GM18508 (cell line): ENCODE measurements around the gene KIF6.
A peak's percentile ranks its signal among the peaks of the same experiment; 100 is the strongest.

Experiments
- ATAC-seq: cut with Tn5 transposase; IDR thresholded peaks from one replicate; pipeline ENCODE4 v1.9.1; 2021; ENCODE audit warnings: moderate number of reproducible peaks; ENCODE audit not compliant: insufficient read depth, unreplicated experiment

The KIF6 gene

DNA sequence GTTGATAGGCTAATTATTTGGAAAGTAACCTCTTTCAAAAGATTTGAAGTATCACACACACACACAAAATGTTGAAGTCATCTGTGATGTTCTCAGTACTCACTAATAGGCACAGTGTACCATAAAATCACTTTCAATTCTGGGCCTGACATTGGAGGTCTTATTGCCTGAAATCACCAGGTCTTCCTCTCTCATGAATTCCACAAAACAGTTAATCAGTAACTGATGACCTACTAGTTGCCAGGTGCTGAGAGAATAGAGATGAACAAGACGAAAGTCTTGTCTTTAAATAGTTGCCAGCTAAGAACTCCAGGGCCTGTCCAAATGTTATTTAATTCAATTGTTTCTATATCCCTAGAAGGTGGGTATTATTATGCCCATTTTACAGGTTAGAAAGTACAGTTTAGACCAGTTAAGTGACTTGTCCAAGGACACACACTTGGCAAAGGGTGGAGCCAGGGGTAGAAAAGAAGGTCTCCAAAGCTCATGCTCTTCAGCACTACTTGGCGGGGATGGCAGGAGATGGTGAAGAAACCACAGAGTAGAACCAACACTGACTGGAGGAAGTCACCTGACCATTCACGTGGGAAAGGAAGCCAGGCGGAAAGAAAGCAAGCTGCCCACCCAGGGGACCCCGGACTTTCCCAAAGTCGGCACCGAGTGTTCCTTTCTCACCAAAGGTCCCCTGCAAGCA is 116.4 kb downstream of the KIF6 start:
- ATAC-seq: peak; percentile 76

DNA sequence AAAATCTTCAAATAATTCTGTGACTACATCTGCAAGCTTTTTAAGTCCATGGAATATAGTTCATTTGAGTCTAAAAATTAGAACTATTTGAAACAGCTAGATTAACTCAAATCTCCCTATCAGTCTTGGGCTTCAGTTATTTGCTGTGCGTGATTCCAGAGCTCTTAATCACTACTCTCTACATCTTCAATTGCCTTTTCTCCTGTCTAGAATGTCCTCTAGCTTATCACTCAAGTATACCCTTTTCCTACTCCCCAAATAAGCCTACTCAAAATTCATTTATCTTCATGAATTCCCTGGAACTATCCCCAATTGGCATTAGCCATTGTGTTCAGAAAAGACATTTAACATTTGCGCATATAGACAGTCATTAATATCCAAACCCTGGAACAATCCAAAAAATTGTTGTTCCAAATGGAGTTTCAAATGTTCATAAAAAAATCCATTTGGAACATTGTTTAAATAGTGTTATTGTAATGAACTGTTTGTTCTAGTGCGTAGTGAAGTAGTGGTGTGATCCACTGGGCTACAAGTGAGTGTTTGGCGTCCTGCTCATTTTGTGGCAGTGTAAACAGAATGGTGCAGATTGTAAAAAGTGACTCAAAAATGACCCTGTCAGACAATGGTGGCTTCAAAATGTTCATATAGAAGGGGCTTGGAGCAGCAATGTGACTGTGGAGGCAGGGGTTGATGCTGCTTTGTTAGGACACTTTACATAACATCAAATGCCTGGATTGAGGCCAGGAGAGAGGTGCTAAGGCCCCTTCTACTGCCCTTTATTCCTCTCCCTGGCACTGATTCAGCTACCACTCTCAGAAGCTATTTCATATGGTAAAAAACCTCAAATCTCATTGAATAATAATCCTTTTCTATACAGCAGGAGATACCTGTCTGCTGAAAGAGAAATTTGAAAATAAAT is 122.3 kb downstream of the KIF6 start:
- no peak for ATAC-seq

DNA sequence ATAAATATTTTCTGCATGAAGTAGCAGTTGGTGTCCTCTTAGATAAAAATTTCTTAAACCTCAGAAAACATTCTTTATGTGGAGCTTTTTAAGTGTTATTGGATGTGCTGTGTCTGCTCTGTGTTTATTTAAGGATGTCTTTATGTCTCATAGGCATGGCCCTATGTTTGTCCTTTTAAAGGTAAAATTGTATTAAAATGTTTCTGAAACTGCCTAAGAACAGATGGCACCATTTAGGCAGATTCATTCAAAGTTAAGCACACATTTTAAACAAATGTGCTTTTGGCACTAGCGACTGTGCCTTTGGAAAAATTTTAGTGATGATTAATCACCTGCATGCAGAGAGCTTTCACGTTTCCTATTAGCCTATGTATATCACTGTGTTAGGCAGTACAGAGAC is 125.2 kb downstream of the KIF6 start:
- no peak for ATAC-seq

DNA sequence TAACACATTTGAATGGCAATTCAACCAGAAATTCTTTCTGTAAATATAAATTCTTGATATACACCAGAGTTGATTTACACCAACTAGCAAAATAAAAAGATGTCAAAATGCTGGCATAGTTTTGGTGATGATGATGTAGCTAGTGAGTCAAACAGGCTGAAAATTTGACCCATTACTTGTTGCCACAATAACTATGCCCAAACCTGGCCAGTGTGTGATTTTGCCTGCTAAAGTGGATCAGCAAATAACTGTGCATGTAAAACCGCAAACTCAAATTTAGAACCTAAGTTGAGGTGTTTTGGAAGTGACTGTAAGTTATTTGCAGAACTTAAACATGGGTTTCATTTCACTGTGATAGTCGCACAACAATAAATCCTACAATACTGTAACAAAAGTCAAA is 125.9 kb downstream of the KIF6 start:
- no peak for ATAC-seq

GRCh38 chr6:39594285-39594684 is 130.9 kb downstream of the KIF6 start:
- ATAC-seq: no peak

- no peak for ATAC-seq
These were observed 131.6 kb downstream of the KIF6 start for GRCh38 chr6:39593646-39594045.

- ATAC-seq: no peak
These were observed 134.3 kb downstream of the KIF6 start for GRCh38 chr6:39590871-39591393.

DNA sequence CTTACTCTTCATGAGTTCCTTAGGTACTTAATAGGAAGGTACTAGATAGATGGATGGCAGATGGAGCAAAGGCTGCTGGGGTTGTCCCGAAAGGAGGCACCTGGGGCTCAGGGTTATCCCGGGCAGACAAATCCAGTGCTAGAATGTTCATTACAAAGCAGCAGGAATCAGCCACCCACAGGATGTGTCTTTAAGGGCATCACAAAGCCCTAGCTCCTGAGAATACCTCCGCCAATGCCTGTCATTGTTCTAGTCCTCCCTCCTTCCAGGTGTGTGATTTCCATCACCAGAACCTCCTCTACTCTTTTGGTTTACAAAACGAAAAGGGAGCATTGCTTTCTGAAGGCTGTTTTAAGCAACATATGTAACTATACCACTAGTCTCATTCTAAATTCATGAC is 138.1 kb downstream of the KIF6 start:
- no peak for ATAC-seq

DNA sequence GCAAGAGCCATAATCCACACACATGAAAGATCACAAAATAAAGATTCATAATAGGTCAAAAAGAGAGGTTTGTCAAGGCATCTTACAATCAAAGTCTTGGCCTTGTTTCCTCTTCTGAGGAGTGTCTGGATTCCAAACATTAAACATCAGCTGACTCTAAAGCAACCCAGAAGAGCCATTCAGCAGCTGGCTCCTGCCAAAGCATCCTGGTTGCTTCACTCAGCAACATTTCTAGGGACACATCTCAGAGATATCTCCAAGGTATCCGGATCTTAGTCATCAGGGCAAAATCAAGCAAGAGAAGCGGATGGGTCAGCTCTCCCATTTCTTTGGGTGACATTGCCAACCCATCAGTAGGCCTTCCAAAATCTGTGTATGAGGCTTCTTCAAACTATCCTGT is 139.6 kb downstream of the KIF6 start:
- ATAC-seq: no peak

GRCh38 chr6:39577446-39578165 is 147.6 kb downstream of the KIF6 start:
- no peak for ATAC-seq

GRCh38 chr6:39576556-39577303 is 148.5 kb downstream of the KIF6 start:
- ATAC-seq: no peak

DNA sequence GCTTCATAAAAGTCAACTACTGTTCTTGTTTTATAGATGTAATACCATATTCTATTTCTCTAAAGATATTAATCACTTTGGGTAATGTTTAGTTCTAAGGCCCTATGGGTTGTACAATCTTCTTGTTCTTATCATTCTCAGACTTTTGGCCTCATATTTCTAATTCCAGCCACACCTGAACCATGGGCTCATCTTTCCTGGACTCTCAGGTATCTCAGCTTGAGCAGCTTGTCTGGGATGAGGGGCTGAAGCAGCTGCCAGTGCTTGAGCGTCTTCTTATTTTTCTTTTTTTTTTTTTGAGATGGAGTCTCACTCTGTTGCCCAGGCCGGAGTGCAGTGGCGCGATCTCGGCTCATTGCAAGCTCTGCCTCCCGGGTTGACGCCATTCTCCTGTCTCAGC is 150.2 kb downstream of the KIF6 start:
- ATAC-seq: no peak

- ATAC-seq: no peak
These were observed 151.7 kb downstream of the KIF6 start for GRCh38 chr6:39573541-39573940.

- ATAC-seq: no peak
These were observed 152.4 kb downstream of the KIF6 start for GRCh38 chr6:39572661-39573340.

- ATAC-seq: no peak
These were observed 156.3 kb downstream of the KIF6 start for GRCh38 chr6:39568896-39569295.

DNA sequence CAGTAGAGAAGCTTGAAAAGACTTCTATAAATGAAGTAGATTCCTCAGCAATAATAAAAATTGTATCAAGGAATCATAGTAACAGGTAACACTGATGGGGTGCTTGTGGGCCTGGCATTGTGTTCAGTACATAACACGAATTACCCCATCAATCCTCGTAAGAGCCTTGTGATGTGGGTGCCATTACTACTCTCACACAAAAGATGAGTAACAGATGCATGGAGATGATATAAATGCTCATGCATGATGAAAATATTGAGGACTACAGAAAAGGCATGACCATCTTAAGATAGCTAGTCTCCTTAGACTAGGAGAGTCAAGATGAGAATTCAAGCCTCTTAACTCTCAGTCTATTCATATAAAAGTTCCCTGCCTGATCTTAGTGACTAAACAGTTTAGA is 158.1 kb downstream of the KIF6 start:
- no peak for ATAC-seq

GRCh38 chr6:39566456-39566855 is 158.8 kb downstream of the KIF6 start:
- ATAC-seq: no peak

DNA sequence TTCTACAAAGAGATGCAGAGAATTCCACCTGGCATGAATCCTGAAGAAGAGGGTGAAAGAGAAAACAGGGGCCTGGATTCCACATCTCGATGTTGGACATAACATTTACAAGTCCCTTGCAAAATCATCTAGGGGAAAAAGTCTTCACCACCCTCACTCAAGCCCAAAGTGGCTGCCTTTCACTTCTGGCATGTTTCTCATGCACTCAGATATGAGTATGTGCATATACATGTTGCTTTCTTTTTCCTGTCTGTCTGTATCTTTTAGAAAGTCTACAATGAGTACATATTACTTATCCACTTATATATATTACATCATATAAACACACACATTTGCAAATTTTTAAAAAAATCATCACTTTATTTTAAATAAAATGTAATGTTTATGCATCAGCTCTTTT is 159.3 kb downstream of the KIF6 start:
- ATAC-seq: no peak

GRCh38 chr6:39563566-39564311 is 161.5 kb downstream of the KIF6 start:
- ATAC-seq: no peak
